NCI-H2081 treated with DMSO at 0.1 percent for 48 hours (cell line): ENCODE results near the gene HOOK2.
A peak's percentile ranks its signal among the peaks of the same experiment; 100 is the strongest.
"Not testable (repeated sequence)": the region's sequence is repeated elsewhere in the genome, so short reads cannot be mapped to it uniquely, and the experiment has no call there.

ENCODE experiments used
- DNase-seq: peaks from one replicate; lab custom pipeline; 2025; lab: John Stamatoyannopoulos, UW

The HOOK2 gene

GRCh38 chr19:12752056-12752781 lies 23.1 kb downstream of the HOOK2 start:
- no peak for DNase-seq

GRCh38 chr19:12751635-12752034 lies 23.7 kb downstream of the HOOK2 start, which contains the start of gene BEST2:
Gene BEST2 (plus strand): TSS chr19:12751791. CDS start chr19:12752593, 802 bp downstream.
- no peak for DNase-seq

- no peak for DNase-seq
These were observed 24.5 kb downstream of the HOOK2 start for GRCh38 chr19:12750851-12751250.

- no peak for DNase-seq
These were observed 25.3 kb downstream of the HOOK2 start for GRCh38 chr19:12749938-12750521.

- DNase-seq = no peak
These were observed 26.9 kb downstream of the HOOK2 start for GRCh38 chr19:12748489-12748888.

GRCh38 chr19:12745166-12745897 lies 30.0 kb downstream of the HOOK2 start:
- DNase-seq = no peak

GRCh38 chr19:12737835-12738351 lies 37.5 kb downstream of the HOOK2 start:
- DNase-seq = no peak

GRCh38 chr19:12736995-12737834 lies 38.1 kb downstream of the HOOK2 start, which contains the start of gene GET3:
Gene GET3 (plus strand): TSS chr19:12737497. CDS start chr19:12737506, 9 bp downstream.
- peak; percentile 99 for DNase-seq

GRCh38 chr19:12733369-12734214 lies 41.8 kb downstream of the HOOK2 start:
- no peak for DNase-seq

- no peak for DNase-seq
These were observed 44.0 kb downstream of the HOOK2 start for GRCh38 chr19:12731337-12731736.

- DNase-seq = no peak
These were observed 45.3 kb downstream of the HOOK2 start for GRCh38 chr19:12730064-12730463.

- no peak for DNase-seq
These were observed 47.5 kb downstream of the HOOK2 start for GRCh38 chr19:12727745-12728433.

- no peak for DNase-seq
These were observed 48.4 kb downstream of the HOOK2 start for GRCh38 chr19:12726988-12727316.

- DNase-seq = not testable (repeated sequence)
These were observed 49.7 kb downstream of the HOOK2 start for GRCh38 chr19:12725612-12726011.

- peak; percentile 22 for DNase-seq
These were observed 51.5 kb downstream of the HOOK2 start, which contains the start of gene TNPO2 for GRCh38 chr19:12723641-12724426. Gene TNPO2 (minus strand): TSS chr19:12723932. CDS start chr19:12720977, 2,955 bp downstream.

- no peak for DNase-seq
These were observed 52.0 kb downstream of the HOOK2 start for GRCh38 chr19:12723381-12723640.

GRCh38 chr19:12722566-12723380 lies 52.6 kb downstream of the HOOK2 start:
- peak; percentile 93 for DNase-seq

- no peak for DNase-seq
These were observed 53.4 kb downstream of the HOOK2 start for GRCh38 chr19:12721656-12722565.
